NB4 (cell line): ENCODE measurements around the gene MBIP.

Experiments
- MYC ChIP-seq: IDR thresholded peaks from 2 replicates; pipeline ENCODE4 v1.6.1; 2011; ENCODE audit warnings: low read depth, low read length
- POLR2A ChIP-seq: IDR thresholded peaks from 2 replicates; pipeline ENCODE4 v1.6.1; 2011; ENCODE audit warnings: mild to moderate bottlenecking; ENCODE audit not compliant: insufficient read length; ENCODE audit errors: extremely low read depth
- TF ChIP-seq, protein P1 (sequence below): IDR thresholded peaks from one replicate; pipeline ENCODE4 v1.5.1; 2012; ENCODE audit warnings: low read depth, low read length
- TF ChIP-seq, protein P2 (sequence below): IDR thresholded peaks from 2 replicates; pipeline ENCODE4 v1.6.1; 2011; ENCODE audit warnings: low read depth, low read length

DNA sequence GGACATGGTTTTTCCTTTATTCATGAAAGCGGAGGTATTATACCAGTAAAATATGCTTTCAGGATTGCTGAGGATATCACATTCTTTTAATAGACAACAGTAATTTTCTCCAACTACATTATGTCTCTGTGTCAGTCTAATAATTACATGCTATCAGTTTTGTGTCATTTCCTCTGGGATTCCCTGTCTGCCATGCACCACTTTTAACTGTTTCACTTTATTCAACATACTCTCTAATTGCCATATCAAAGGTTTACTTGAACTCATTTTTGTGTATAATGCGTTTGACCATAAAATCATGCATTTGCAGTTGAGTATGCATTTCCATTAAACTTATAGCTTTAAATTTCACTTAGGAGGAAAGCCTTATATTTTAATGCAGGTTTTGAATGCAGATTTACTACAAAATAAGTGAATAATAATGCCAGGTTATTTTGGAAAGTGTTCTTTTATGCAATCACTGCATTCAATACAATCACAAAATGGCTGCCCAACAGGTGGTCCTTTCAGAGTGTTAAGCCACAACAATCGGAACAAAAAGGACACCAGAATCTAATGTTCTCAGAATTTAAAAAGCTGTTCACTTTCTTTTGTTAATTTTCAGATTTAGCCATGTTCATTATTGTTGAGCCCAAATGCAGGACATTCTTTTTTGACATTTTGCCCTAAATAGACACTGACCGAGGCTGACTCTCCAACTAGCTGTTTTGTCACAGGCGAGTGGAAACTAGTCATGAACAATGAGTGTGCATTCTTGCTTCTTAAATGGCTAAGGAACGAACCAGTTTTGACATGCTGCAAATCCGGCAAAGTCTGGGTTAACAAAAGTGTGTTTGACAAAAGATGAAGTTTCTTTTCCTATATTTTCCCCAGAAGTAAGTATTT is 40.9 kb downstream of the MBIP start:
- TF ChIP-seq, protein P1, sequence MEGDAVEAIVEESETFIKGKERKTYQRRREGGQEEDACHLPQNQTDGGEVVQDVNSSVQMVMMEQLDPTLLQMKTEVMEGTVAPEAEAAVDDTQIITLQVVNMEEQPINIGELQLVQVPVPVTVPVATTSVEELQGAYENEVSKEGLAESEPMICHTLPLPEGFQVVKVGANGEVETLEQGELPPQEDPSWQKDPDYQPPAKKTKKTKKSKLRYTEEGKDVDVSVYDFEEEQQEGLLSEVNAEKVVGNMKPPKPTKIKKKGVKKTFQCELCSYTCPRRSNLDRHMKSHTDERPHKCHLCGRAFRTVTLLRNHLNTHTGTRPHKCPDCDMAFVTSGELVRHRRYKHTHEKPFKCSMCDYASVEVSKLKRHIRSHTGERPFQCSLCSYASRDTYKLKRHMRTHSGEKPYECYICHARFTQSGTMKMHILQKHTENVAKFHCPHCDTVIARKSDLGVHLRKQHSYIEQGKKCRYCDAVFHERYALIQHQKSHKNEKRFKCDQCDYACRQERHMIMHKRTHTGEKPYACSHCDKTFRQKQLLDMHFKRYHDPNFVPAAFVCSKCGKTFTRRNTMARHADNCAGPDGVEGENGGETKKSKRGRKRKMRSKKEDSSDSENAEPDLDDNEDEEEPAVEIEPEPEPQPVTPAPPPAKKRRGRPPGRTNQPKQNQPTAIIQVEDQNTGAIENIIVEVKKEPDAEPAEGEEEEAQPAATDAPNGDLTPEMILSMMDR = no peak
- TF ChIP-seq POLR2A (no peak), MYC (no peak)
- TF ChIP-seq, protein P2, sequence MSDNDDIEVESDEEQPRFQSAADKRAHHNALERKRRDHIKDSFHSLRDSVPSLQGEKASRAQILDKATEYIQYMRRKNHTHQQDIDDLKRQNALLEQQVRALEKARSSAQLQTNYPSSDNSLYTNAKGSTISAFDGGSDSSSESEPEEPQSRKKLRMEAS = no peak
